ENCODE measurements around the gene ME3.

GRCh38 chr11:86698639-86699038, 26.2 kb upstream of the ME3 start:
- TF ChIP-seq POLR2AphosphoS5 (IDR thresholded peaks at IDR 0.05; ENCODE audit: low read depth, low read length) (no peak), TAF1 (IDR thresholded peaks at IDR 0.05; ENCODE audit: borderline replicate concordance, insufficient read depth, low read length) (no peak), REST (IDR thresholded peaks at IDR 0.05; ENCODE audit: insufficient read depth in 1 of 2, low read depth in 2 of 2, low read length in 2 of 2) (no peak), SIN3A (IDR thresholded peaks at IDR 0.05; ENCODE audit: borderline replicate concordance, insufficient read depth, low read length) (no peak)

Data from PFSK-1 (cell line).